Endothelial cell of umbilical vein (primary cell): ENCODE measurements around the gene PYHIN1. TPM values are rescaled to one million over a fixed set of nuclear protein-coding genes. Genes with fewer than 3 reads are reported as not detected.

Experiments
- BruUV-seq: library from RNA; stranded (reverse); fragments of 400-500 nt; replicated peaks from 2 replicates; lab custom pipeline; 2021; lab: Mats Ljungman, UMichigan
- CTCF ChIA-PET: fragments of 300-600, 350-600 bp; sonication (Branson Sonifier 250); formaldehyde crosslinking; loops from one replicate; lab custom pipeline; 2021; ENCODE audit warnings: antibody characterized with exemption, inconsistent platforms; lab: Charles Lee
- POLR2A ChIA-PET: fragments of 300-600, 350-600 bp; sonication (Branson Sonifier 250); formaldehyde crosslinking; loops from one replicate; lab custom pipeline; 2021; ENCODE audit warnings: antibody characterized with exemption, inconsistent platforms; lab: Charles Lee
- DNase-seq: peaks from one replicate; pipeline ENCODE4 v3.0.0-alpha.2; 2011; ENCODE audit warnings: low read depth, low spot score
- FAIRE-seq: peaks from 2 replicates; lab custom pipeline; 2011; peaks lifted over from hg19 to GRCh38; lab: Jason Lieb, UNC
- H2AFZ ChIP-seq: 2 replicates; pipeline ENCODE4 v1.6.0; 2012; ENCODE audit warnings: low read depth, low read length, control low read depth, inconsistent platforms
- H3K27ac ChIP-seq: 2 replicates; pipeline ENCODE4 v1.5.1; 2011; ENCODE audit warnings: low read depth, mild to moderate bottlenecking, control low read depth, low read length, moderate library complexity; ENCODE audit not compliant: insufficient read depth
- H3K27me3 ChIP-seq, 2 experiments: 2 replicates each; pipeline versions ENCODE4 v1.6.0 to v1.6.1; 2011; ENCODE audit warnings: low read length in 2 of 2, mixed read lengths in 1 of 2; ENCODE audit not compliant: control insufficient read depth in 2 of 2, insufficient read depth in 2 of 2
- H3K36me3 ChIP-seq, 2 experiments: 2 replicates in 1 of 2; 3 replicates in 1 of 2; pipeline ENCODE4 v1.5.1; 2011; ENCODE audit warnings: low read length in 2 of 2, mild to moderate bottlenecking in 1 of 2, moderate library complexity in 1 of 2; ENCODE audit not compliant: control insufficient read depth in 2 of 2, insufficient read depth in 2 of 2; ENCODE audit errors: extremely low read depth in 1 of 2
- H3K4me1 ChIP-seq: 3 replicates; pipeline ENCODE4 v1.5.1; 2011; ENCODE audit warnings: mild to moderate bottlenecking, low read length; ENCODE audit not compliant: control insufficient read depth, insufficient read depth; ENCODE audit errors: extremely low read depth
- H3K4me2 ChIP-seq: 2 replicates; pipeline ENCODE4 v1.6.1; 2011; ENCODE audit warnings: low read length, control low read depth, mixed read lengths; ENCODE audit not compliant: insufficient read depth
- H3K4me3 ChIP-seq, 3 experiments: fragments of 200-600 bp in 1 of 3; sonication (generic), shearing (Covaris generic) in 1 of 3; replicated peaks in 1 of 3; 2 replicates each; pipeline ENCODE4 v1.5.1; 2011 to 2016; ENCODE audit warnings: control low read depth in 3 of 3, low read length in 3 of 3, mild to moderate bottlenecking in 2 of 3, inconsistent platforms in 1 of 3, low read depth in 1 of 3, moderate library complexity in 1 of 3; ENCODE audit not compliant: insufficient read depth in 1 of 3
- H3K79me2 ChIP-seq: 2 replicates; pipeline ENCODE4 v1.6.0; 2012; ENCODE audit warnings: low read length, inconsistent platforms; ENCODE audit not compliant: control insufficient read depth, insufficient read depth
- H3K9ac ChIP-seq: replicated peaks from 2 replicates; pipeline ENCODE3; 2011; ENCODE audit warnings: low read length, control low read depth; ENCODE audit not compliant: insufficient read depth; ENCODE audit errors: extremely low read depth
- H3K9me1 ChIP-seq: replicated peaks from 3 replicates; pipeline ENCODE4 v1.6.0; 2011; ENCODE audit warnings: mild to moderate bottlenecking, low read length; ENCODE audit not compliant: control insufficient read depth, insufficient read depth; ENCODE audit errors: extremely low read depth
- H3K9me3 ChIP-seq: replicated peaks from 2 replicates; pipeline ENCODE4 v1.5.1; 2012; ENCODE audit warnings: low read length, inconsistent platforms; ENCODE audit not compliant: control insufficient read depth, insufficient read depth
- H4K20me1 ChIP-seq: replicated peaks from 2 replicates; pipeline ENCODE3; 2011; ENCODE audit warnings: mild to moderate bottlenecking, low read length; ENCODE audit not compliant: control insufficient read depth, insufficient read depth; ENCODE audit errors: extremely low read depth
- EZH2 ChIP-seq: IDR thresholded peaks from 2 replicates; pipeline ENCODE4 v1.6.1; 2012; ENCODE audit warnings: borderline replicate concordance, low read depth, mild to moderate bottlenecking, moderate library complexity, low read length, inconsistent platforms; ENCODE audit not compliant: severe bottlenecking
- FOS ChIP-seq: IDR thresholded peaks from 2 replicates; pipeline ENCODE4 v1.6.1; 2011; ENCODE audit warnings: mild to moderate bottlenecking, low read length, moderate library complexity, borderline replicate concordance; ENCODE audit not compliant: insufficient read depth
- GATA2 ChIP-seq: IDR thresholded peaks from 2 replicates; pipeline ENCODE4 v1.7.0; 2011; ENCODE audit warnings: low read depth, mild to moderate bottlenecking, moderate library complexity, mixed read lengths, low read length; ENCODE audit not compliant: insufficient read length, insufficient read depth
- JUN ChIP-seq: IDR thresholded peaks from 2 replicates; pipeline ENCODE4 v1.6.1; 2011; ENCODE audit warnings: borderline replicate concordance, low read depth; ENCODE audit not compliant: insufficient read length, insufficient read depth
- MAX ChIP-seq: IDR thresholded peaks from 2 replicates; pipeline ENCODE4 v1.6.1; 2011; ENCODE audit not compliant: insufficient read depth, insufficient read length
- MYC ChIP-seq: IDR thresholded peaks from one replicate; pipeline ENCODE4 v1.6.1; 2011; ENCODE audit warnings: mild to moderate bottlenecking, low read depth, low read length
- POLR2A ChIP-seq: IDR thresholded peaks from 2 replicates; pipeline ENCODE4 v1.6.1; 2012; ENCODE audit warnings: low read depth, mild to moderate bottlenecking, control low read depth, low read length
- POLR2AphosphoS5 ChIP-seq: IDR thresholded peaks from 2 replicates; pipeline ENCODE4 v1.6.1; 2012; ENCODE audit warnings: low read depth, mild to moderate bottlenecking, control low read depth, low read length, moderate library complexity; ENCODE audit not compliant: insufficient read depth
- dilution Hi-C: fragments of 300-500 bp; cut with MboI; formaldehyde crosslinking; loops from one replicate; pipeline ENCODE4 v1.15.0; 2019; ENCODE audit warnings: low sequenced_read_pairs; ENCODE audit not compliant: extremely low pct_ligation_motif_present
- intact Hi-C: fragments of 100-400 bp; cut with micrococcal nuclease; formaldehyde crosslinking; loops from one replicate; pipeline ENCODE4 v1.10.0; 2022
- polyA plus RNA-seq, 4 experiments: library from polyadenylated mRNA; depleted of rRNA in 3 of 4; stranded (reverse) in 3 of 4; unstranded in 1 of 4; fragments of >200 nt; gene quantifications; 2 replicates each; pipeline versions ENCODE4 v1.2.1 to v1.2.3, GENCODE V29; 2011 to 2012; ENCODE audit warnings: missing spikeins in 1 of 4
- total RNA-seq: library from RNA; stranded (reverse); gene quantifications from 2 replicates; pipeline ENCODE4 v1.2.3, GENCODE V29; 2021
- TF ChIP-seq, protein P1 (sequence below), 2 donors: IDR thresholded peaks; 1 replicate in 1 of 2; 2 replicates in 1 of 2; pipeline ENCODE4 v1.5.1; 2011; ENCODE audit warnings: low read length in 2 of 2, mild to moderate bottlenecking in 2 of 2, moderate library complexity in 2 of 2, control low read depth in 1 of 2, inconsistent platforms in 1 of 2, low read depth in 1 of 2; ENCODE audit not compliant: insufficient read depth in 1 of 2; ENCODE audit errors: extremely low read depth in 1 of 2

Gene PYHIN1
- total and polyA plus RNA-seq, 2 donors (not counting 3 experiments of a cell fraction or from before 2014, with no cell fraction given) = not detected

DNA sequence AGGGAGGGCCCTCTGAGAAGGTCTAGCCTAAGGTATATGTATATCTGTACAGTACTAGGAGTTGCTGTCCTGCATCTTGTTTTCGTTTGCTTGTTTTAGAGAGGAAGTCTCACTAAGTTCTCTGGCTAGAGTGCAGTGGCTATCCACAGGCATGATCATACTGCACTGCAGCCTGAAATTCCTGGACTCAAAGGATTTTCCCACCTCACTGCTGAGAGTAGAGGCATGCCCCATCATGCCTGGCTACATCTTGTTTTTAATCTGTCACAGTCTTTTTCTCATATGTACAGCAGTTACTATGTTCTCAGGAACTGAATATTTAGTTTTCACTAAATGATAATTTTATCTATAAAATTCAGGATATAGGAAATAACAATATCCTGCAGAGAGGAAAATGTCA lies 15.3 kb upstream of the PYHIN1 start:
- POLR2A ChIA-PET = no interaction called here
- CTCF ChIA-PET = interaction anchor here (1.5 kb wide), 1 partner anchor 10 kb away, joined by 3 read pairs; no protein-coding TSS in a partner anchor
- no peak for FAIRE-seq

GRCh38 chr1:158924677-158925076 lies 6.7 kb upstream of the PYHIN1 start:
- intact Hi-C loops (no loop called here), dilution Hi-C loops (no loop called here)
- Histone ChIP-seq H3K79me2 (no peaks in the 10 kb centered on the region), H3K4me3 (no peak overlapping the region), H4K20me1 (no peaks in the 10 kb centered on the region), H3K9me1 (no peaks in the 10 kb centered on the region), H3K36me3 (no peaks in the 10 kb centered on the region), H3K4me1 (no peaks in the 10 kb centered on the region), H3K27me3 (no peaks in the 10 kb centered on the region), H2AFZ (no peak overlapping the region), H3K9me3 (no peaks in the 10 kb centered on the region), H3K27ac (no peak overlapping the region), H3K4me2 (no peak overlapping the region), H3K9ac (no peak overlapping the region)
- POLR2A ChIA-PET = no interaction called here
- FAIRE-seq (no peak), DNase-seq (no peak)
- TF ChIP-seq, protein P1, sequence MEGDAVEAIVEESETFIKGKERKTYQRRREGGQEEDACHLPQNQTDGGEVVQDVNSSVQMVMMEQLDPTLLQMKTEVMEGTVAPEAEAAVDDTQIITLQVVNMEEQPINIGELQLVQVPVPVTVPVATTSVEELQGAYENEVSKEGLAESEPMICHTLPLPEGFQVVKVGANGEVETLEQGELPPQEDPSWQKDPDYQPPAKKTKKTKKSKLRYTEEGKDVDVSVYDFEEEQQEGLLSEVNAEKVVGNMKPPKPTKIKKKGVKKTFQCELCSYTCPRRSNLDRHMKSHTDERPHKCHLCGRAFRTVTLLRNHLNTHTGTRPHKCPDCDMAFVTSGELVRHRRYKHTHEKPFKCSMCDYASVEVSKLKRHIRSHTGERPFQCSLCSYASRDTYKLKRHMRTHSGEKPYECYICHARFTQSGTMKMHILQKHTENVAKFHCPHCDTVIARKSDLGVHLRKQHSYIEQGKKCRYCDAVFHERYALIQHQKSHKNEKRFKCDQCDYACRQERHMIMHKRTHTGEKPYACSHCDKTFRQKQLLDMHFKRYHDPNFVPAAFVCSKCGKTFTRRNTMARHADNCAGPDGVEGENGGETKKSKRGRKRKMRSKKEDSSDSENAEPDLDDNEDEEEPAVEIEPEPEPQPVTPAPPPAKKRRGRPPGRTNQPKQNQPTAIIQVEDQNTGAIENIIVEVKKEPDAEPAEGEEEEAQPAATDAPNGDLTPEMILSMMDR (IDR thresholded peaks at IDR 0.05; ENCODE audit: extremely low read depth in 1 of 2, insufficient read depth in 1 of 2, low read depth in 1 of 2, low read length in 2 of 2) = no peak
- no peak for TF ChIP-seq POLR2AphosphoS5
- TF ChIP-seq JUN = no peak
- no peak for TF ChIP-seq POLR2A
- TF ChIP-seq MYC = no peak
- no peak for TF ChIP-seq MAX
- no peak for TF ChIP-seq FOS
- TF ChIP-seq EZH2 = no peak
- TF ChIP-seq GATA2 = no peak
- CTCF ChIA-PET = no interaction called here
- no TSS peak for BruUV-seq

More for the DNA sequence above, 15.3 kb upstream of the PYHIN1 start:
- Histone ChIP-seq H3K79me2 (no peaks in the 10 kb centered on the region), H3K9me1 (no peaks in the 10 kb centered on the region), H3K9me3 (no peaks in the 10 kb centered on the region), H3K27ac (no peak overlapping the region), H4K20me1 (no peaks in the 10 kb centered on the region), H3K27me3 (no peaks in the 10 kb centered on the region), H3K4me3 (no peak overlapping the region), H3K4me1 (no peaks in the 10 kb centered on the region), H3K9ac (no peak overlapping the region), H3K4me2 (no peak overlapping the region), H3K36me3 (no peaks in the 10 kb centered on the region), H2AFZ (no peak overlapping the region)
- intact Hi-C loops = no loop called here
- dilution Hi-C loops = no loop called here
- BruUV-seq = no TSS peak
- DNase-seq = peak; percentile 6
- TF ChIP-seq MYC = no peak
